ENCODE measurements around the gene EHMT1.

Gene EHMT1

DNA sequence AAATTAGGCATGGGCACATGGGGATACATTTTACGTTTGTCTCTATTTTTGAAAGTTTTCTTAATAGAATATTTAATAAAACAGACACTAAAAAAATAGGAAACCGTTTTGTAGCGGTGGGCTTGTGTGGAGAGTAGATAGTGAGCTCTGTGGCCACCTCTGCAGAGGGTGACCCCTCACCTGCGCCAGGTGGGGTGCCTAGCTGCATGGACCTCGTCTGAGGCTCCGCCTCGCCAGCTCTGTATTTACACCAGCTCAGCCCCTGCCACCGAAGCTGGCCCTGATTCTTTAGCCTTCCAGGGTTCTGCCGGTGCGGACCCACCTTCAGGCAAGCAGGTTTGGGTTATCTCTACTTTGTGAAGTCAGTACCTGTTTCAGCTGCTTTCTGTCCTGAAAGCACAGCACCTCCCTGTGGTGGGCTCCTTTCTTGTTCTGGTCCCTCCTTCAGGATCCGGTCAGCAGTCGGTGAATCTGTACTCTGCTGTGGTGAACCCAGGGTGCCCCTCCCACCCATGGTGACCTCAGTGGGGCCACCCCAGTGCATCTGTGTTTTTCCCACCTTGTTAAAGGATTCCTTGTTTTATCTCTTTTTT, 153.6 kb downstream of the EHMT1 start:
- Histone ChIP-seq H3K27ac (no peak overlapping the region), H3K4me3 (ENCODE audit: low read depth, low read length) (no peak overlapping the region), H3K36me3 (replicated peaks) (peaks cover 11% of the 10 kb centered on the region), H3K27me3 (replicated peaks) (no peaks in the 10 kb centered on the region)
- TF ChIP-seq, protein P1, sequence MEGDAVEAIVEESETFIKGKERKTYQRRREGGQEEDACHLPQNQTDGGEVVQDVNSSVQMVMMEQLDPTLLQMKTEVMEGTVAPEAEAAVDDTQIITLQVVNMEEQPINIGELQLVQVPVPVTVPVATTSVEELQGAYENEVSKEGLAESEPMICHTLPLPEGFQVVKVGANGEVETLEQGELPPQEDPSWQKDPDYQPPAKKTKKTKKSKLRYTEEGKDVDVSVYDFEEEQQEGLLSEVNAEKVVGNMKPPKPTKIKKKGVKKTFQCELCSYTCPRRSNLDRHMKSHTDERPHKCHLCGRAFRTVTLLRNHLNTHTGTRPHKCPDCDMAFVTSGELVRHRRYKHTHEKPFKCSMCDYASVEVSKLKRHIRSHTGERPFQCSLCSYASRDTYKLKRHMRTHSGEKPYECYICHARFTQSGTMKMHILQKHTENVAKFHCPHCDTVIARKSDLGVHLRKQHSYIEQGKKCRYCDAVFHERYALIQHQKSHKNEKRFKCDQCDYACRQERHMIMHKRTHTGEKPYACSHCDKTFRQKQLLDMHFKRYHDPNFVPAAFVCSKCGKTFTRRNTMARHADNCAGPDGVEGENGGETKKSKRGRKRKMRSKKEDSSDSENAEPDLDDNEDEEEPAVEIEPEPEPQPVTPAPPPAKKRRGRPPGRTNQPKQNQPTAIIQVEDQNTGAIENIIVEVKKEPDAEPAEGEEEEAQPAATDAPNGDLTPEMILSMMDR (IDR thresholded peaks at IDR 0.05; ENCODE audit: low read depth, low read length, missing control alignments) = peak; percentile 49
- in situ Hi-C loops (cut with HindIII; ENCODE audit: low pct_ligation_motif_present, low sequenced_read_pairs) = no loop called here
- no peak for DNase-seq

DNA sequence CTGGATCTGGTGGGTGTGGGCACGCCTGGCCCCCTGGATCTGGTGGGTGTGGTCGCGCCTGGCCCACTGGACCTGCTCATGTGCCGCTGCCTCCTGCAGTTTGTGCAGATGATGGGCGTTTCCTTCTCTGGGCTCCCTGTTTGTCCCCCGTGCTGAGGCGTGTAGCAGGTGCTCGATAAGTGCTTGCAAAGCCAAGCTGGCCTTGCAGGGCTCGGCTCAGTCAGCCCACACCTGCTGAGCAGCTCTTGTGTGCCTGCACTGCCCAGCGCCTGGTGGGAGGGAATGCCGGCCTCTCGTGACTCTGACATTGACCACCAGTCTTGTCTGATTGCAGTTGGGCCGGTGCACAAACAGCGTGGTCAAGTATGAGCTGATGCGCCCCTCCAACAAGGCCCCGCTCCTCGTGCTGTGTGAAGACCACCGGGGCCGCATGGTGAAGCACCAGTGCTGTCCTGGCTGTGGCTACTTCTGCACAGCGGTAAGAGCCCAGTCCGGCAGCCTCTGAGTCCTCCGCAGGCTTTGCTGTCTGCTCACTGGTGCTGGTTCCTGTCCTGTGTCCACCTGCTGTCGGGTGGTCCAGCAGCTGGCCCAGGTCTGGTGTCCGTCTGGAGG, 156.1 kb downstream of the EHMT1 start:
- no peak overlapping the region for H3K4me3 ChIP-seq (ENCODE audit: low read depth, low read length)
- in situ Hi-C loops (cut with HindIII; ENCODE audit: low pct_ligation_motif_present, low sequenced_read_pairs) = no loop called here
- no peak for DNase-seq
- TF ChIP-seq, protein P1 (IDR thresholded peaks at IDR 0.05; ENCODE audit: low read depth, low read length, missing control alignments) = no peak
- H3K27me3 ChIP-seq (replicated peaks) = no peaks in the 10 kb centered on the region
- H3K27ac ChIP-seq = no peak overlapping the region
- peaks cover 22% of the 10 kb centered on the region for H3K36me3 ChIP-seq (replicated peaks)

DNA sequence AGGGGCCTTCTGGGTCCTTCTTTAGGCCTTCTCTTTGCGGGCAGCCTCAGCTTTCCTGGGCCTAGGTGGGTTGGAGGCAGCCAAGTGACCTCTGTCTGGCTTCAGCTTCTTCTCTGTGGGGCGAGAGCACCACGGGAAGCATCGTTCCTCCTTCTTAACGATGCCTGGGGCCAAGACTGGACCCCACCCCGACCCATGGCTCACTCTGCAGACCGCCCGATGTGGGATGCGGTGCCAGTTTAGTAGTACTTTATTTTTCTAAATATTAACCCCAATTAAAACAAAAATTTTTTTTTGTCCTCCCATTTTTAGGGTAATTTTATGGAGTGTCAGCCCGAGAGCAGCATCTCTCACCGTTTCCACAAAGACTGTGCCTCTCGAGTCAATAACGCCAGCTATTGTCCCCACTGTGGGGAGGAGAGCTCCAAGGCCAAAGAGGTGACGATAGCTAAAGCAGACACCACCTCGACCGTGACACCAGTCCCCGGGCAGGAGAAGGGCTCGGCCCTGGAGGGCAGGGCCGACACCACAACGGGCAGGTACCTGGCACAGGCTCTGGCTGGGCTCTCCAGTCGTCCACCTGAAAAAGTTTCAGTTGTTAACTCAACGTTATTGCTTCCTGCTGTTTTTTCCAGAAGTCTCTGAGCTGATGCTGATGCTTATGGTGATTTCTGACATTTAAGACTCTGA, 157.6 kb downstream of the EHMT1 start:
- in situ Hi-C loops (cut with HindIII; ENCODE audit: low pct_ligation_motif_present, low sequenced_read_pairs) = no loop called here
- no peak overlapping the region for H3K4me3 ChIP-seq (ENCODE audit: low read depth, low read length)
- peaks cover 22% of the 10 kb centered on the region for H3K36me3 ChIP-seq (replicated peaks)
- DNase-seq = no peak
- no peak overlapping the region for H3K27ac ChIP-seq
- H3K27me3 ChIP-seq (replicated peaks) = no peaks in the 10 kb centered on the region
- TF ChIP-seq, protein P1 (IDR thresholded peaks at IDR 0.05; ENCODE audit: low read depth, low read length, missing control alignments) = no peak

DNA sequence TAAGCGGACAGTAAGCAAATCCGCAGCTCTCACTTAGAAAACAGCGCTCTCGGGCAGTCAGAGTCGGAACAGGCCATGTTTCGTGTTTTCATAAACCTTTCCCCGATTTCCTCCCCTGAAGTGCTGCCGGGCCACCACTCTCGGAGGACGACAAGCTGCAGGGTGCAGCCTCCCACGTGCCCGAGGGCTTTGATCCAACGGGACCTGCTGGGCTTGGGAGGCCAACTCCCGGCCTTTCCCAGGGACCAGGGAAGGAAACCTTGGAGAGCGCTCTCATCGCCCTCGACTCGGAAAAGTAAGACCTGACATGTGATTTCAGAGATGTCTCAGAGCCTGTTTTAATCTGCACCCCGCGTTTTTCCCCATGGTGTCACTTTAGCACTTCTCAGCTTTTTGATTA, 159.0 kb downstream of the EHMT1 start:
- DNase-seq = no peak
- Histone ChIP-seq H3K36me3 (replicated peaks) (peaks cover 27% of the 10 kb centered on the region), H3K27me3 (replicated peaks) (no peaks in the 10 kb centered on the region), H3K27ac (no peak overlapping the region), H3K4me3 (ENCODE audit: low read depth, low read length) (no peak overlapping the region)
- in situ Hi-C loops (cut with HindIII; ENCODE audit: low pct_ligation_motif_present, low sequenced_read_pairs) = no loop called here
- TF ChIP-seq, protein P1 (IDR thresholded peaks at IDR 0.05; ENCODE audit: low read depth, low read length, missing control alignments) = no peak

DNA sequence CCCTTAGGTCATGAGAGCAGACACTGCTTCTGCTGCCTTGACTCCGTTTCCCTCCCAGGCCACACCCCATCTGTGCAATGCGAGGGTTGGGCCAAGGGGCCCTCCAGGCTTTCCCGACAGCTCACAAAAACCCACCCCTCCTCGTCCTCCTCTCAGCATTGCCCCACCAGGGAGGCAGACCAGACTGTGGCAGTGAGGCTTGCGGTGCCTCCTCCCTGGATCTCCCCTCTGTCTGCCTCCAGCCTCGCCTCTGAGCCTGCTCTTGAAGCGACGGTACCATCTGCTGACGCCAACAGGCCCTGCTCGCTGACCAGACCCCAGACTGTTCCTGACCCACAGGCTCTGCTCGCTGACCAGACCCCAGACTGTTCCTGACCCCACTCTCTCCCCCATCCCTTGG, 159.5 kb downstream of the EHMT1 start:
- Histone ChIP-seq H3K27me3 (replicated peaks) (no peaks in the 10 kb centered on the region), H3K36me3 (replicated peaks) (peaks cover 30% of the 10 kb centered on the region), H3K27ac (no peak overlapping the region), H3K4me3 (ENCODE audit: low read depth, low read length) (no peak overlapping the region)
- TF ChIP-seq, protein P1 (IDR thresholded peaks at IDR 0.05; ENCODE audit: low read depth, low read length, missing control alignments) = no peak
- in situ Hi-C loops (cut with HindIII; ENCODE audit: low pct_ligation_motif_present, low sequenced_read_pairs) = no loop called here
- no peak for DNase-seq

Measured in brain microvascular endothelial cell (primary cell).